DMS53 treated with DMSO at 0.1 percent for 48 hours (cell line): ENCODE measurements around the gene ATP1A2.
A peak's percentile ranks its signal among the peaks of the same experiment; 100 is the strongest.
"Not testable (repeated sequence)": the region's sequence is repeated elsewhere in the genome, so short reads cannot be mapped to it uniquely, and the experiment has no call there.

ENCODE experiments used
- DNase-seq: peaks from one replicate; lab custom pipeline; 2025; ENCODE audit not compliant: unreplicated experiment; lab: John Stamatoyannopoulos, UW

ATP1A2 gene

GRCh38 chr1:160099716-160100375, 15.7 kb upstream of the ATP1A2 start:
- DNase-seq: no peak

GRCh38 chr1:160101037-160101716, 14.4 kb upstream of the ATP1A2 start:
- DNase-seq: peak; percentile 45

- DNase-seq: no peak
Observed at GRCh38 chr1:160101717-160102522, 13.6 kb upstream of the ATP1A2 start.

DNA sequence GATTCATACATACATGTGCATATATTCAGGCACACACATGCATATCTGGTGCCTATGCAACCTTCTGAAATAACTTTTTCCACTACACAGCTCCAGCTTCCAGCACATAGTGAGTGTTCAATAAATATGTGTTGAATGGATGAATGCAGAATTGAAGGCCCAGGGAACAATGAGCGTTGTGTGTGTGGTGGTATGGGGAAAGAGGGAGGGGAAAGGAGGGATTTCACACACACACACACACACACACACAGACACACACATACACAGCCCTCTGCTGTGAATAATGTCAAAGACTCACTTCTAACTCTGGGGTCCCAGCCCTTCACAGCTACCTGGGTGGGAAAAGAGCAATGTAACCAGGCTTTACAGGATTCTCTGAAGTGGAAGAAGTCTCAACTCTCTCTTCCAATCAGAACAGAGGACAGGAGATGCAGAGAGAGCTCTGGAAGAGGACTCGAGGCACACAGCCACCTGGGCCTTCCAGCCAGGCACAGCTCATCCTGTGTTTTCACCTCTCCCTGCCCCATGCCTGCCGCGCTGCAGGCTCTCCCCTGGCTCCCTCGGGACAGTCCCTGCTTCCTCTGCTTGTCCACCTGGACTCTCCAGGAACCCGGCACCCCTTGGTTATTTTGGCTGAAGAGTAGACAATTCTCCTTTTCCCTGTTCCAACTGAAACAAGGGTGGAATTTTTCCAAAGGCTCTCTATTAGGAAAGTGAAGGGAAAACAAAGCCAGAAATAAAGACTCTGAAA, 11.7 kb upstream of the ATP1A2 start:
- no peak for DNase-seq

- DNase-seq: no peak
Observed at GRCh38 chr1:160104486-160104885, 11.1 kb upstream of the ATP1A2 start.

DNA sequence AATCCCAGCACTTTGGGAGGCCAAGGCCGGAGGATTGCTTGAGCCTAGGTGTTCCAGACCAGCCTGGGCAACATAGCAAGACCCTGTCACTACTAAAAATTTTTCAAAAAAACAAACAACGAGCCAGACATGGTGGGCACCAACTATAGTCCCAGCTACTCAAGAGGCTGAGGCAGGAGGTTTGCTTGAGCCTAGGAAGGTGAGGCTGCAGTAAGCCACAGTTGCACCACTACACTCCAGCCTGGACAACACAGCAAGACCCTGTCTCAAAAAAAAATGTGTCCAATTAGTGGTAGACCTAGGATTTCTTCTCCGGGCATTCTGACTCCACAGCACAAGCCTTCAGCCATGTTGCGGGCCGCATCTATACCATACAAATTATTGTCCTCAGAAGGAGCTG, 10.4 kb upstream of the ATP1A2 start:
- DNase-seq: no peak

DNA sequence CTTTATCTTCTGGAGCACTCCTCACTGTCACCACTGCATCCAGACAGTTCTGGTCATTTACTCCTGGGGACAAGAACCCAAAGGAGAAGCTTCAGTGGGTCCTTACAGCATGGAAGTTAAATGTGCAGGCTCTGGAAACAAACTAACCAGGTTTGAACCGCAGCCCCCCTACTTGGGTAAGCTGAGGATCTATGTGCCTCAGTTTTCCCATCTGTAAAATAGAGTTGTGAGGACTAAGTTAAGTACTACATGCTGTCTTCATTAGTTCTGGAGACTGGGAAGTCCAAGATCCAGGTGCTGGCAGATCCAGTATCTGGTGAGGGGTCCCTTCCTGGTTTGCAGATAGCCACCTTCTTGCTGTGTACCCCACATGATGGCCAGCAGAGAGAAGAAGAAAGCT, 8.0 kb upstream of the ATP1A2 start:
- no peak for DNase-seq

- peak; percentile 3 for DNase-seq
Observed at GRCh38 chr1:160108888-160109662, 6.5 kb upstream of the ATP1A2 start.

DNA sequence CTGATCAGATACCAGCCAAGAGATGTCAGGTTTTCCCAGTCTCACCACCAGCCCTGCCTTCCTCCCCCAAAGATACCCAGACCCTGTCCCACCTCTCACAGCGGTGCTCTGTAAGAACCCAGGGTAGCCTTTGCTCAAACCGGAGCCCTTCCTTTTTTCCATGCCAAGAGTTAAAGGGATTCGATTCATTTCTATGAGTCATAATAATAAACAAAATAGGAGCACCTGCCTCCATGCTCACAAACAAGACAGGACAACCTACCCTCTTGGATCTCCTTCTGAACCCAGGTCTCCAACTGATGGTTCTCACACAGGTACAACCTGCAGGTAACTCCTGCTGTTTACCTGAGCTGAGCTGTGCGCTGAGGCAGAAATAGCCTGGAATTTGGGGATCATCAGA, 5.9 kb upstream of the ATP1A2 start:
- peak; percentile 5 for DNase-seq

- not testable (repeated sequence) for DNase-seq
Observed at GRCh38 chr1:160111462-160111861, 4.1 kb upstream of the ATP1A2 start.

DNA sequence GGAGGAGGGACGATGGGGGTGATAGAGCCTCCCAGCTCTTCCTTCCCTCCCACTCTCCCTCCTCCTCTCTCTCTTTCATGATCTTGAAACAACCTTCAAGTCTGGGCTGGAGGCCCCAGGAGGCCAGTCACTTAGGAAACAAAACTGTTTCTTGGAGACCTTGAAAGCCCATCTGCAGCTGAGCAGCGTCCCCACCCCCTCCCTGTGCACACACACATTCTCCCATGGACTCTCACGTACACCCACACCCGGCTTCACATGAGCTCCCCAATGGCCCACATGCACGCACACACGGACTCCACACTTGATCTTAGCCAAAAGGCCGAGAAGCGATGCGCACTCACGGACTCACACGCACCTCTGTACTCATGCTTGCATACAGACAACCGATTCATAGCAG, 3.2 kb upstream of the ATP1A2 start:
- no peak for DNase-seq

GRCh38 chr1:160113407-160113806, 2.2 kb upstream of the ATP1A2 start:
- no peak for DNase-seq

DNA sequence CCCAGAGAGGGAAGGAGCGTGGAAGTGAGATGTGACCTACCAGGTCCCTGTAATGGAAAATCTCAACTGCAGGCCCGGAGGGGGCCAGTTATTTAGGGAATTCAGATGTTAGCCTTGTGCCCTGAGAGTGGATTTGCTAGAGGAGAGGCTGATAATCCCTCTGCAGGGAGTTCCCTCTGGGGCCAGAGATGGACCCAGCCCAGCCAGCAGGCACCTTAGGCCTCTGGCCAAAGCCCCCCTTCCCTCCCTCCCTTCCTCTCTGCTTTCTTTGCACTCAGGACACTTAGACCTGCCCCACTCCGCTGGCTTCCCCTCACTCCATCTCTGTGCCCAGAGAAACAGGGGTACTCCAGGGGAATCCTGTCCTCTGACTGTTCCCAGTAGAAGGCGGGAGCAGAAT, 1.5 kb upstream of the ATP1A2 start:
- DNase-seq: no peak

DNA sequence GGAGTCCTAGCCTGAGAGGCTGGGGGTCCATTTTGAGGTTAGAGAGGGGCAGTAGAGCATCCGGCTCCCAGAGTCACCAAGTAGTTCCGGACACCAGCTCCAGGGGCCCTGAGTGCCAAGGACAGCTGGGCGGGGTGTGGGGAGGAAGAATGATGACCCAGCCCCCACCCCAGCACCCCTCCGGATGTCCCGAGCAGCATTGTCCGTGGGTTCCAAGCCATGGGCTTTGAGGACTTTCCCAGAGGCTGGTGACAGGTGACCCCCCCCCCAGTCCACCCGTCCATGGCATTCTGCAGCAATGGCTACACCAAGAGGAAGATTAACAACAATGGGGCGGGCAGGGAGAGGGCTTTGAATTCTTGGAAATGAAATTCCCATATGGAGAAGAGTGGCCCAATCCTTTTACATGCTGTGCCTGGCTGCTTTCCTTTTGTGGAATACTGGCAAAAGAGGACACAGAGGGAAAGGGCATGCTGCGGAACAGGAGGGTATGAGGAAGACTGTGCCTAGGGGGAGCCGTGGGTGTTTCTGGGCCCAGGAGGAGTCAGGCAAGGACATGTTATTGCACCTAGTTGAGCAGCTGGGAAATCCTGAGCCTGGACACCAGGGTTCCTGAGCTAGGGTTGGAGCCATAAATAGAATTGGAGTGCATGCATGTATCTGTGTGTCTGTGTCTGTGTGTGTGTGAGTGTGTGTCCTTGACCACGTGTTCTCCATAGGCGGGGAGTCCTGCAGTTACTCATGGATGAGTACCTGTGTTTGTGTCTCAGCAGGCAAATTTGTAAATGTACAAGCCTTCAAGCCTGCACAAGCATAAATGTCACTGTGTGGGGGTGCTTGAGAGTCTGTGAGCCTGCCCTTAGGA, 956 bp downstream of the ATP1A2 start:
- no peak for DNase-seq

DNA sequence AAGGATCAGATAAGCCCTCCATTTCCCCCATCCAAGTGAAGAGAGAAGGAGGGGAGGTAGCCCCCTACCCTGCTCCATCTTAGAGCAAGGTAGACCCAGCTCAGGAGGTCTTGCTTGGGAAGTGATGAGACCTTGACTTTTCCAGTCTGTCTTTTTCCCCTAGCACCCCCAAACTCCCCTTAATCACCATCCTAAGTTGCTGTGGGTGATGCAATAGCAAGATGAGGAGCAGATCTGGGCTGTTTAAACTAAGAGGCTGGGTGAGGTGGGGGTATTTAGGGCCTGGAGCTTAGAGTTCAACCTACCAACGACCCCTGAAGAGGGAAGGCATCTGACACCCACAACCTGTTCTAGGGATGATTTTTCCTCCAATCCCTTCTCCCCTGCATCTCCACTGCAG, 1.7 kb downstream of the ATP1A2 start:
- no peak for DNase-seq

GRCh38 chr1:160117709-160118183, 2.2 kb downstream of the ATP1A2 start:
- no peak for DNase-seq

DNA sequence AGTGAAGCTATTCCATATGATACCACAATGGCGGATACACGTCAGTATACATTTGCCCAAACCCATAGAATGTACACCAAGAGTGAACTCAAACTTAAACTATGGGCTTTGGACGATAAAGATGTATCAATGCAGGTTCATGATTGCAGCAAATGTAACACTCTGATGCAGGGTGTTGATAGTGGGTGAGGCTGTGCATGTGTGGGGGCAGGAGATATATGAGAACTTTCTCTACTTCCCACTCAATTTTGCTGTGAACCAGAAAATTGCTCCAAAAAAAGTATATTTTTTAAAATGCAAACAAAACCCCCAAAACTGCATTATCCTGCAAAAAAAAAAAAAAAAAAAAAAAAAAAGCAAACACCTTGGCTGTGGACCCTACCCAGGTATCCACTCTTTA, 3.4 kb downstream of the ATP1A2 start:
- DNase-seq: no peak

DNA sequence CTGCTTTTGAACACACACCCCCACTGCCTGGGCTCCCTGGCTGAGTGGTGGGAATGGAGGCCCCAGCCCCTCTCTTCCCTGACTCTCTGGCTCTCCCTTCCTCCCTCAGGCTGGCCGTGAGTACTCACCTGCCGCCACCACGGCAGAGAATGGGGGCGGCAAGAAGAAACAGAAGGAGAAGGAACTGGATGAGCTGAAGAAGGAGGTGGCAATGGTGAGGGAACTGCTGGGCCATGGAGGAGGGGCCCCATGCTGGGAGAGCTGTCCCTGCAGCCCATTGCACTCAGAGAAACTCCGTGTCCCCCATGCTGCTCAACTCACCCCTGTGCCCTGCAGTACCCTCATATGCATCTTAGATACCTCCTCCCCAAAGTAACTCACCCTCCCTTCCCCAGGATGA, 5.2 kb downstream of the ATP1A2 start:
- no peak for DNase-seq

- no peak for DNase-seq
Observed at GRCh38 chr1:160121388-160121787, 5.8 kb downstream of the ATP1A2 start.
